Measurements from ENCODE around the gene TENT5C. TPM values are rescaled to one million over a fixed set of nuclear protein-coding genes. Genes with fewer than 3 reads are reported as not detected.

Gene TENT5C
- total and polyA plus RNA-seq, 2 of the 13 experiments (the other 11 are each of a cell fraction or from before 2014, with no cell fraction given) = 0.02 to 0.38 TPM

DNA sequence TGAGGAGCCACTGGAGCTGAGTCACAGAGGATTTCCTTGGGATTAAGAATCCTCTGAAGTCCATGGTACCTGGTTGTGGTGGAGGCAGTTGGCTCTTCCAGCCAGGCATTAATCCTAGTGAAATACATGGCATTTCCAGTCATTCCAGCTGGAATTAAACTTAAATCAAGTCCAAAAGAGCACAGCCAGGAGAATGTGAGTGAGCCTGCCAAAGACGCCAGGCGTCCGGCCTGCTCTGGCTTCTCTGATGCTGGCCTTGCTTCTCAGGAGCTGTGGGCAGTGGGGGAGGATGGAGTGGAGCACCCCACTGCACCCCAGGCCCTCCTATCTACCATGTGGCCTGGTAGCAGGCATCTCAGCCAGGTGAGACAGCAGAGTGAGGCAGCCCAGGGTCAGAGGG, 23.4 kb upstream of the TENT5C start:
- ATAC-seq = no peak
- intact Hi-C loops (cut with micrococcal nuclease; ENCODE audit: unreplicated experiment) = no loop called here
- H3K9ac ChIP-seq (ENCODE audit: insufficient read depth, low read depth, low read length) = no peak overlapping the region
- TF ChIP-seq, protein P1, sequence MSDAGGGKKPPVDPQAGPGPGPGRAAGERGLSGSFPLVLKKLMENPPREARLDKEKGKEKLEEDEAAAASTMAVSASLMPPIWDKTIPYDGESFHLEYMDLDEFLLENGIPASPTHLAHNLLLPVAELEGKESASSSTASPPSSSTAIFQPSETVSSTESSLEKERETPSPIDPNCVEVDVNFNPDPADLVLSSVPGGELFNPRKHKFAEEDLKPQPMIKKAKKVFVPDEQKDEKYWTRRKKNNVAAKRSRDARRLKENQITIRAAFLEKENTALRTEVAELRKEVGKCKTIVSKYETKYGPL (CRISPR knock-in tag; IDR thresholded peaks at IDR 0.05) = no peak
- no peak for TF ChIP-seq CEBPB (IDR thresholded peaks at IDR 0.05; ENCODE audit: borderline replicate concordance, low read depth, low read length)
- TF ChIP-seq, protein P2, sequence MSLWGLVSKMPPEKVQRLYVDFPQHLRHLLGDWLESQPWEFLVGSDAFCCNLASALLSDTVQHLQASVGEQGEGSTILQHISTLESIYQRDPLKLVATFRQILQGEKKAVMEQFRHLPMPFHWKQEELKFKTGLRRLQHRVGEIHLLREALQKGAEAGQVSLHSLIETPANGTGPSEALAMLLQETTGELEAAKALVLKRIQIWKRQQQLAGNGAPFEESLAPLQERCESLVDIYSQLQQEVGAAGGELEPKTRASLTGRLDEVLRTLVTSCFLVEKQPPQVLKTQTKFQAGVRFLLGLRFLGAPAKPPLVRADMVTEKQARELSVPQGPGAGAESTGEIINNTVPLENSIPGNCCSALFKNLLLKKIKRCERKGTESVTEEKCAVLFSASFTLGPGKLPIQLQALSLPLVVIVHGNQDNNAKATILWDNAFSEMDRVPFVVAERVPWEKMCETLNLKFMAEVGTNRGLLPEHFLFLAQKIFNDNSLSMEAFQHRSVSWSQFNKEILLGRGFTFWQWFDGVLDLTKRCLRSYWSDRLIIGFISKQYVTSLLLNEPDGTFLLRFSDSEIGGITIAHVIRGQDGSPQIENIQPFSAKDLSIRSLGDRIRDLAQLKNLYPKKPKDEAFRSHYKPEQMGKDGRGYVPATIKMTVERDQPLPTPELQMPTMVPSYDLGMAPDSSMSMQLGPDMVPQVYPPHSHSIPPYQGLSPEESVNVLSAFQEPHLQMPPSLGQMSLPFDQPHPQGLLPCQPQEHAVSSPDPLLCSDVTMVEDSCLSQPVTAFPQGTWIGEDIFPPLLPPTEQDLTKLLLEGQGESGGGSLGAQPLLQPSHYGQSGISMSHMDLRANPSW (CRISPR knock-in tag; IDR thresholded peaks at IDR 0.05; ENCODE audit: borderline replicate concordance) = no peak
- TF ChIP-seq SSRP1 (CRISPR knock-in tag; IDR thresholded peaks at IDR 0.05) = no peak
- TF ChIP-seq ZNF383 (CRISPR knock-in tag; IDR thresholded peaks at IDR 0.05; ENCODE audit: borderline replicate concordance) = no peak
- TF ChIP-seq, protein P3, sequence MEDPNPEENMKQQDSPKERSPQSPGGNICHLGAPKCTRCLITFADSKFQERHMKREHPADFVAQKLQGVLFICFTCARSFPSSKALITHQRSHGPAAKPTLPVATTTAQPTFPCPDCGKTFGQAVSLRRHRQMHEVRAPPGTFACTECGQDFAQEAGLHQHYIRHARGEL (CRISPR knock-in tag; IDR thresholded peaks at IDR 0.05) = no peak
- TF ChIP-seq, protein P4, sequence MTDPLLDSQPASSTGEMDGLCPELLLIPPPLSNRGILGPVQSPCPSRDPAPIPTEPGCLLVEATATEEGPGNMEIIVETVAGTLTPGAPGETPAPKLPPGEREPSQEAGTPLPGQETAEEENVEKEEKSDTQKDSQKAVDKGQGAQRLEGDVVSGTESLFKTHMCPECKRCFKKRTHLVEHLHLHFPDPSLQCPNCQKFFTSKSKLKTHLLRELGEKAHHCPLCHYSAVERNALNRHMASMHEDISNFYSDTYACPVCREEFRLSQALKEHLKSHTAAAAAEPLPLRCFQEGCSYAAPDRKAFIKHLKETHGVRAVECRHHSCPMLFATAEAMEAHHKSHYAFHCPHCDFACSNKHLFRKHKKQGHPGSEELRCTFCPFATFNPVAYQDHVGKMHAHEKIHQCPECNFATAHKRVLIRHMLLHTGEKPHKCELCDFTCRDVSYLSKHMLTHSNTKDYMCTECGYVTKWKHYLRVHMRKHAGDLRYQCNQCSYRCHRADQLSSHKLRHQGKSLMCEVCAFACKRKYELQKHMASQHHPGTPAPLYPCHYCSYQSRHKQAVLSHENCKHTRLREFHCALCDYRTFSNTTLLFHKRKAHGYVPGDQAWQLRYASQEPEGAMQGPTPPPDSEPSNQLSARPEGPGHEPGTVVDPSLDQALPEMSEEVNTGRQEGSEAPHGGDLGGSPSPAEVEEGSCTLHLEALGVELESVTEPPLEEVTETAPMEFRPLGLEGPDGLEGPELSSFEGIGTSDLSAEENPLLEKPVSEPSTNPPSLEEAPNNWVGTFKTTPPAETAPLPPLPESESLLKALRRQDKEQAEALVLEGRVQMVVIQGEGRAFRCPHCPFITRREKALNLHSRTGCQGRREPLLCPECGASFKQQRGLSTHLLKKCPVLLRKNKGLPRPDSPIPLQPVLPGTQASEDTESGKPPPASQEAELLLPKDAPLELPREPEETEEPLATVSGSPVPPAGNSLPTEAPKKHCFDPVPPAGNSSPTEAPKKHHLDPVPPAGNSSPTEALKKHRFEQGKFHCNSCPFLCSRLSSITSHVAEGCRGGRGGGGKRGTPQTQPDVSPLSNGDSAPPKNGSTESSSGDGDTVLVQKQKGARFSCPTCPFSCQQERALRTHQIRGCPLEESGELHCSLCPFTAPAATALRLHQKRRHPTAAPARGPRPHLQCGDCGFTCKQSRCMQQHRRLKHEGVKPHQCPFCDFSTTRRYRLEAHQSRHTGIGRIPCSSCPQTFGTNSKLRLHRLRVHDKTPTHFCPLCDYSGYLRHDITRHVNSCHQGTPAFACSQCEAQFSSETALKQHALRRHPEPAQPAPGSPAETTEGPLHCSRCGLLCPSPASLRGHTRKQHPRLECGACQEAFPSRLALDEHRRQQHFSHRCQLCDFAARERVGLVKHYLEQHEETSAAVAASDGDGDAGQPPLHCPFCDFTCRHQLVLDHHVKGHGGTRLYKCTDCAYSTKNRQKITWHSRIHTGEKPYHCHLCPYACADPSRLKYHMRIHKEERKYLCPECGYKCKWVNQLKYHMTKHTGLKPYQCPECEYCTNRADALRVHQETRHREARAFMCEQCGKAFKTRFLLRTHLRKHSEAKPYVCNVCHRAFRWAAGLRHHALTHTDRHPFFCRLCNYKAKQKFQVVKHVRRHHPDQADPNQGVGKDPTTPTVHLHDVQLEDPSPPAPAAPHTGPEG (CRISPR knock-in tag; IDR thresholded peaks at IDR 0.05) = no peak
- TF ChIP-seq HOMEZ (CRISPR knock-in tag; IDR thresholded peaks at IDR 0.05; ENCODE audit: low read depth) = no peak
- TF ChIP-seq THAP11 (CRISPR knock-in tag; IDR thresholded peaks at IDR 0.05) = no peak
- TF ChIP-seq CENPBD1 (CRISPR knock-in tag; IDR thresholded peaks at IDR 0.05; ENCODE audit: borderline replicate concordance, low read depth) = no peak
- no peaks in the 10 kb centered on the region for H4K20me1 ChIP-seq (ENCODE audit: insufficient read depth, low read length)
- in situ Hi-C loops (cut with HindIII; ENCODE audit: extremely low pct_ligation_motif_present, low pct_unique_long_range_greater_than_20kb) = no loop called here
- BruUV-seq (replicated peaks) = no TSS peak
- no peak for FAIRE-seq
- ChIA-PET CTCF (ENCODE audit: low intra/inter-chr PET ratio, low total read pairs) (no interaction called here), POLR2A (no interaction called here)
- no peaks in the 10 kb centered on the region for H3K79me2 ChIP-seq (ENCODE audit: insufficient read depth, low read length)
- no peaks in the 10 kb centered on the region for H3K9me3 ChIP-seq (ENCODE audit: low read length)
- no peak overlapping the region for H3K4me2 ChIP-seq (ENCODE audit: low read depth, low read length)
- DNase-seq (ENCODE audit: low spot score) = no peak
- no peaks in the 10 kb centered on the region for H3K36me3 ChIP-seq (replicated peaks in 1 of 2; ENCODE audit: control insufficient read depth in 1 of 2, insufficient read depth in 2 of 2, low read length in 2 of 2)
- H3K4me1 ChIP-seq (ENCODE audit: insufficient read depth, low read length) = no peaks in the 10 kb centered on the region
- no peak overlapping the region for H3K4me3 ChIP-seq (replicated peaks in 1 of 3; ENCODE audit: insufficient read depth in 1 of 3, low read depth in 2 of 3, low read length in 3 of 3)
- H2AFZ ChIP-seq (ENCODE audit: low read length) = no peak overlapping the region
- WGBS (ENCODE audit: low lambda C conversion rate) = 81% methylated on average over 3 of the region's 3 CpGs
- no peaks in the 10 kb centered on the region; a peak in 3 of 5 replicates for H3K27me3 ChIP-seq (ENCODE audit: control insufficient read depth in 1 of 2, insufficient read depth in 2 of 2, low read length in 2 of 2)
- no peak overlapping the region for H3K27ac ChIP-seq (ENCODE audit: extremely low read length, insufficient read depth, low read length)

Measured in HepG2 (cell line).